Measurements from ENCODE around the gene LYZL1.

Gene LYZL1

GRCh38 chr10:29257106-29257783, 31.6 kb upstream of the LYZL1 start (continued):
- TF ChIP-seq POU6F1 (CRISPR knock-in tag; IDR thresholded peaks at IDR 0.05; ENCODE audit: borderline replicate concordance, low read depth), result no peak

- TF ChIP-seq ISL1 (CRISPR knock-in tag; IDR thresholded peaks at IDR 0.05) (no peak), BACH2 (CRISPR knock-in tag; IDR thresholded peaks at IDR 0.05; ENCODE audit: borderline replicate concordance) (no peak), OSR1 (CRISPR knock-in tag; IDR thresholded peaks at IDR 0.05) (no peak), CSRNP3 (CRISPR knock-in tag; IDR thresholded peaks at IDR 0.05) (no peak), PPARA (CRISPR knock-in tag; IDR thresholded peaks at IDR 0.05; ENCODE audit: borderline replicate concordance) (no peak)
- ATAC-seq, result no peak
Observed at GRCh38 chr10:29257784-29258135, 31.1 kb upstream of the LYZL1 start.

- TF ChIP-seq TOX (CRISPR knock-in tag; IDR thresholded peaks at IDR 0.05; ENCODE audit: borderline replicate concordance), result no peak
- no peak for ATAC-seq
Observed at GRCh38 chr10:29259498-29259897, 29.4 kb upstream of the LYZL1 start.

- no peak for ATAC-seq
- TF ChIP-seq ZC3H10 (CRISPR knock-in tag; IDR thresholded peaks at IDR 0.05), result no peak
Observed at GRCh38 chr10:29263506-29263905, 25.4 kb upstream of the LYZL1 start.

- TF ChIP-seq ZFP30 (CRISPR knock-in tag; IDR thresholded peaks at IDR 0.05), result no peak
- no peak for TF ChIP-seq ZNF8 (CRISPR knock-in tag; IDR thresholded peaks at IDR 0.05)
- no peak for TF ChIP-seq OSR1 (CRISPR knock-in tag; IDR thresholded peaks at IDR 0.05)
- no peak for TF ChIP-seq TCF4 (CRISPR knock-in tag; IDR thresholded peaks at IDR 0.05; ENCODE audit: borderline replicate concordance)
- TF ChIP-seq ZFP3 (CRISPR knock-in tag; IDR thresholded peaks at IDR 0.05), result no peak
- no peak for TF ChIP-seq SNAI2 (CRISPR knock-in tag; IDR thresholded peaks at IDR 0.05)
- TF ChIP-seq GLIS3 (CRISPR knock-in tag; IDR thresholded peaks at IDR 0.05), result no peak
- no peak for TF ChIP-seq BACH2 (CRISPR knock-in tag; IDR thresholded peaks at IDR 0.05; ENCODE audit: borderline replicate concordance)
- TF ChIP-seq CSRNP3 (CRISPR knock-in tag; IDR thresholded peaks at IDR 0.05), result no peak
- no peak for ATAC-seq
Observed at GRCh38 chr10:29265210-29265768, 23.6 kb upstream of the LYZL1 start.

- ATAC-seq, result no peak
- no peak for TF ChIP-seq RARB (CRISPR knock-in tag; IDR thresholded peaks at IDR 0.05)
- TF ChIP-seq ZFP30 (CRISPR knock-in tag; IDR thresholded peaks at IDR 0.05), result no peak
- no peak for TF ChIP-seq SNAI2 (CRISPR knock-in tag; IDR thresholded peaks at IDR 0.05)
- no peak for TF ChIP-seq ZNF70 (CRISPR knock-in tag; IDR thresholded peaks at IDR 0.05)
- no peak for TF ChIP-seq ZNF8 (CRISPR knock-in tag; IDR thresholded peaks at IDR 0.05)
- no peak for TF ChIP-seq ZC3H10 (CRISPR knock-in tag; IDR thresholded peaks at IDR 0.05)
- TF ChIP-seq ESRRG (CRISPR knock-in tag; IDR thresholded peaks at IDR 0.05), result no peak
- no peak for TF ChIP-seq TOX (CRISPR knock-in tag; IDR thresholded peaks at IDR 0.05; ENCODE audit: borderline replicate concordance)
- TF ChIP-seq ISL1 (CRISPR knock-in tag; IDR thresholded peaks at IDR 0.05), result no peak
- no peak for TF ChIP-seq CREB5 (CRISPR knock-in tag; IDR thresholded peaks at IDR 0.05; ENCODE audit: low read depth)
- TF ChIP-seq PPARA (CRISPR knock-in tag; IDR thresholded peaks at IDR 0.05; ENCODE audit: borderline replicate concordance), result no peak
- no peak for TF ChIP-seq TCF4 (CRISPR knock-in tag; IDR thresholded peaks at IDR 0.05; ENCODE audit: borderline replicate concordance)
- TF ChIP-seq ARNTL (CRISPR knock-in tag; IDR thresholded peaks at IDR 0.05; ENCODE audit: borderline replicate concordance, low read depth), result no peak
- no peak for TF ChIP-seq PATZ1 (CRISPR knock-in tag; IDR thresholded peaks at IDR 0.05; ENCODE audit: borderline replicate concordance)
- TF ChIP-seq TSHZ2 (CRISPR knock-in tag; IDR thresholded peaks at IDR 0.05), result no peak
- no peak for TF ChIP-seq GLIS3 (CRISPR knock-in tag; IDR thresholded peaks at IDR 0.05)
Observed at GRCh38 chr10:29266641-29267040, 22.2 kb upstream of the LYZL1 start.

All from SK-N-SH treated with all-trans-retinoic acid at 6 μM for 48 hours (cell line).